ENCODE data around the gene OVAAL.

- TF ChIP-seq POLR2A (IDR thresholded peaks at IDR 0.05; ENCODE audit: low read length) (no peak), GATA1 (IDR thresholded peaks at IDR 0.05; ENCODE audit: low read depth, low read length) (no peak)
Measured at GRCh38 chr1:180566495-180566894, 7.7 kb downstream of the OVAAL start.

Data from erythroblast (primary cell).